A549 (cell line): Measurements from ENCODE around the gene ITPRIP. TPM values are rescaled to one million over a fixed set of nuclear protein-coding genes. Genes with fewer than 3 reads are reported as not detected.

ENCODE experiments used
- ATAC-seq, 2 experiments: fragments of 200-7000 bp in 1 of 2; fragments of >200 bp in 1 of 2; cut with Nextera tagmentation in 1 of 2; cut with Tn5 transposase in 1 of 2; 3 replicates each; pipeline versions ENCODE4 v1.8.0 to v1.9.1; 2018 to 2020; ENCODE audit warnings: mild to moderate bottlenecking in 1 of 2, moderate library complexity in 1 of 2
- CTCF ChIA-PET: fragments of 300-600 bp; sonication (Branson Sonifier 250); formaldehyde crosslinking; extraction: SDS; loops from one replicate; lab custom pipeline; 2021; ENCODE audit warnings: antibody characterized with exemption, inconsistent platforms; lab: Yijun Ruan, JAX
- POLR2A ChIA-PET: fragments of 350-600 bp; formaldehyde crosslinking; extraction: SDS; loops from one replicate; lab custom pipeline; 2021; ENCODE audit warnings: antibody characterized with exemption, inconsistent platforms; lab: Yijun Ruan, JAX
- DNase-seq, 2 experiments: peaks; one replicate each; pipeline versions ENCODE4 v3.0.0 to v3.0.0-alpha.2; 2011 to 2016; ENCODE audit warnings: low read depth in 1 of 2, low spot score in 1 of 2
- FAIRE-seq: peaks from 2 replicates; lab custom pipeline; 2011; peaks lifted over from hg19 to GRCh38; lab: Jason Lieb, UNC
- H3K27ac ChIP-seq, 2 experiments: fragments of >200 bp; sonication (Bioruptor Twin); formaldehyde crosslinking; 3 replicates each; pipeline ENCODE4 v1.5.1; 2016 to 2017
- H3K4me1 ChIP-seq: fragments of >200 bp; sonication (Bioruptor Twin); formaldehyde crosslinking; 3 replicates; pipeline ENCODE4 v1.6.1; 2016
- H3K4me2 ChIP-seq: fragments of >200 bp; sonication (Bioruptor Twin); formaldehyde crosslinking; 3 replicates; pipeline ENCODE4 v1.6.1; 2016
- H3K4me3 ChIP-seq: fragments of >200 bp; sonication (Bioruptor Twin); formaldehyde crosslinking; 3 replicates; pipeline ENCODE4 v1.5.1; 2016
- H3K9me3 ChIP-seq: fragments of >200 bp; sonication (Bioruptor Twin); formaldehyde crosslinking; 3 replicates; pipeline ENCODE4 v1.6.1; 2016
- CBX2 ChIP-seq: fragments of 200-600 bp; sonication (generic); IDR thresholded peaks from 2 replicates; pipeline ENCODE4 v1.6.1; 2016; ENCODE audit warnings: low read depth, mild to moderate bottlenecking, borderline replicate concordance
- CBX8 ChIP-seq: fragments of 200-600 bp; sonication (generic); IDR thresholded peaks from 2 replicates; pipeline ENCODE4 v1.6.1; 2016
- CHD2 ChIP-seq: fragments of 150-350 bp; IDR thresholded peaks from 2 replicates; pipeline ENCODE4 v1.6.1; 2014; ENCODE audit warnings: low read length; ENCODE audit not compliant: partially characterized antibody
- CHD4 ChIP-seq: fragments of 200-600 bp; sonication (generic); IDR thresholded peaks from 2 replicates; pipeline ENCODE4 v1.6.1; 2016; ENCODE audit warnings: antibody characterized with exemption, mild to moderate bottlenecking, borderline replicate concordance
- EP300 ChIP-seq, 2 experiments: fragments of >200 bp; sonication (Bioruptor Twin); formaldehyde crosslinking; IDR thresholded peaks; 2 replicates in 1 of 2; 3 replicates in 1 of 2; pipeline ENCODE4 v1.6.1; 2016 to 2017
- ESRRA ChIP-seq: fragments of 150-350 bp; IDR thresholded peaks from 2 replicates; pipeline ENCODE4 v1.6.1; 2014; ENCODE audit warnings: mild to moderate bottlenecking, low read length, borderline replicate concordance
- FOSB ChIP-seq: fragments of 250-450 bp; sonication (Bioruptor Pico); IDR thresholded peaks from 2 replicates; pipeline ENCODE4 v1.5.0; 2020; ENCODE audit warnings: mild to moderate bottlenecking, moderate library complexity
- JUN ChIP-seq, 2 experiments: fragments of >200 bp; sonication (Bioruptor Twin); formaldehyde crosslinking; IDR thresholded peaks; 2 replicates in 1 of 2; 3 replicates in 1 of 2; pipeline ENCODE4 v1.6.1; 2016 to 2017
- KDM1A ChIP-seq: fragments of 200-600 bp; sonication (generic); IDR thresholded peaks from 2 replicates; pipeline ENCODE4 v1.6.1; 2016; ENCODE audit warnings: low read depth, mild to moderate bottlenecking
- MAFK ChIP-seq: fragments of 450-650 bp; IDR thresholded peaks from 2 replicates; pipeline ENCODE4 v1.6.1; 2014; ENCODE audit not compliant: partially characterized antibody
- MYC ChIP-seq: IDR thresholded peaks from 2 replicates; pipeline ENCODE4 v1.6.1; 2012; ENCODE audit warnings: mild to moderate bottlenecking, inconsistent platforms, low read length, improper control_type of control experiment, borderline replicate concordance
- NFE2L2 ChIP-seq: fragments of 150-350 bp; conservative IDR thresholded peaks from 2 replicates; pipeline ENCODE4 v1.6.1; 2014; ENCODE audit warnings: low read length
- NPAS2 ChIP-seq: fragments of 250-450 bp; sonication (Bioruptor Pico); IDR thresholded peaks from 2 replicates; pipeline ENCODE4 v1.8.0; 2022; ENCODE audit warnings: mild to moderate bottlenecking, moderate library complexity, borderline replicate concordance
- RCOR1 ChIP-seq: fragments of 150-350 bp; IDR thresholded peaks from 2 replicates; pipeline ENCODE4 v1.6.1; 2014; ENCODE audit warnings: antibody characterized with exemption, low read length, low read depth
- RNF2 ChIP-seq: fragments of 200-600 bp; sonication (generic); IDR thresholded peaks from 2 replicates; pipeline ENCODE4 v1.6.1; 2016; ENCODE audit warnings: low read depth, mild to moderate bottlenecking, antibody characterized with exemption, moderate library complexity, borderline replicate concordance
- SREBF2 ChIP-seq: fragments of 450-650 bp; IDR thresholded peaks from 2 replicates; pipeline ENCODE4 v1.6.1; 2014; ENCODE audit warnings: mild to moderate bottlenecking, moderate library complexity
- TFCP2L1 ChIP-seq: fragments of 250-450 bp; sonication (Bioruptor Pico); IDR thresholded peaks from 2 replicates; pipeline ENCODE4 v1.5.0; 2021; ENCODE audit warnings: mild to moderate bottlenecking
- TP53 ChIP-seq: fragments of 250-450 bp; sonication (Bioruptor Pico); IDR thresholded peaks from 2 replicates; pipeline ENCODE4 v1.5.0; 2021; ENCODE audit warnings: mild to moderate bottlenecking, moderate library complexity
- ZC3H11A ChIP-seq: fragments of 450-650 bp; IDR thresholded peaks from 2 replicates; pipeline ENCODE4 v1.6.1; 2014; ENCODE audit warnings: antibody characterized with exemption, mild to moderate bottlenecking
- WGBS: methylation state at CpG from one replicate; pipeline ENCODE4 v1.1.6; 2017; ENCODE audit errors: missing lambda C conversion rate; 5-methylcytosine and 5-hydroxymethylcytosine counted together
- polyA plus RNA-seq, 4 experiments: library from polyadenylated mRNA; depleted of rRNA in 3 of 4; stranded (reverse); fragments of >200 nt; fragmentation: RNase III in 1 of 4; extraction: RNeasy Plus Mini Kit Qiagen cat#74134 plus additional on column Dnase treatment in 1 of 4; gene quantifications; 2 replicates in 3 of 4; 3 replicates in 1 of 4; pipeline ENCODE4 v1.2.3, GENCODE V29; 2011 to 2017
- TF ChIP-seq, protein P1 (sequence below): fragments of >200 bp; sonication (Bioruptor Twin); formaldehyde crosslinking; IDR thresholded peaks from 3 replicates; pipeline ENCODE4 v1.5.1; 2016
- TF ChIP-seq, protein P2 (sequence below): IDR thresholded peaks from 2 replicates; pipeline ENCODE4 v1.6.1; 2012
- TF ChIP-seq, protein P3 (sequence below): fragments of >200 bp; sonication (Bioruptor Twin); formaldehyde crosslinking; IDR thresholded peaks from 3 replicates; pipeline ENCODE4 v1.6.1; 2016
- TF ChIP-seq, protein P4 (sequence below): fragments of 450-650 bp; IDR thresholded peaks from 2 replicates; pipeline ENCODE4 v1.6.1; 2014; ENCODE audit warnings: antibody characterized with exemption

The ITPRIP gene
- polyA plus RNA-seq, 2 of the 4 experiments (the other 2 are of a cell fraction), result 14.8 to 21.0 TPM

DNA sequence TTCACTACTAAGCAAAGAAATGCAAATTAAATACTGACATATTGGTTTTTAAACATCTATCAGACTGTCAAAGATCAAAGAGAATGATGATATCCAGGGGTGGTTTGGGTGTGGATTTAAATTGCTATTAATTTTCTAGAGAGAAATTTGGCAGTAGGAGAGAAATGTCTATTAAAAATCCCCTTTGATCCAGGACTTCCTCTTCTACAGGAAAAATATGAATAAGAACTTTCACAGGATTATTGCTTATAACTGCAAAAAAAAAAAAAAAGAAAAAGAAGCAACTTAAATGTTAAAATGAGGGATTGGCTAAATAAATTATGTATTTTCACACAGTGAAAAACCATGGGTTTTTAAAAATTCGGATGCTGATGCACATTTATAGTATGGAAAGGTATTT, 36.3 kb upstream of the ITPRIP start:
- Histone ChIP-seq H3K9me3 (peaks cover 23% of the 10 kb centered on the region), H3K4me2 (no peak overlapping the region), H3K4me1 (no peaks in the 10 kb centered on the region), H3K27ac (no peak overlapping the region), H3K4me3 (no peak overlapping the region)
- ChIA-PET POLR2A (interaction anchor here (0.7 kb wide), 1 partner anchor 38 kb away, joined by 4 read pairs; no protein-coding TSS in a partner anchor), CTCF (no interaction called here)
- DNase-seq (no peak), ATAC-seq (no peak), FAIRE-seq (no peak)
- TF ChIP-seq ZC3H11A (no peak), RCOR1 (no peak), CBX2 (no peak), CHD2 (no peak), CBX8 (no peak), ESRRA (no peak), RNF2 (no peak), NPAS2 (CRISPR knock-in tag) (no peak), TP53 (CRISPR knock-in tag) (no peak), CHD4 (no peak)
- TF ChIP-seq, protein P1, sequence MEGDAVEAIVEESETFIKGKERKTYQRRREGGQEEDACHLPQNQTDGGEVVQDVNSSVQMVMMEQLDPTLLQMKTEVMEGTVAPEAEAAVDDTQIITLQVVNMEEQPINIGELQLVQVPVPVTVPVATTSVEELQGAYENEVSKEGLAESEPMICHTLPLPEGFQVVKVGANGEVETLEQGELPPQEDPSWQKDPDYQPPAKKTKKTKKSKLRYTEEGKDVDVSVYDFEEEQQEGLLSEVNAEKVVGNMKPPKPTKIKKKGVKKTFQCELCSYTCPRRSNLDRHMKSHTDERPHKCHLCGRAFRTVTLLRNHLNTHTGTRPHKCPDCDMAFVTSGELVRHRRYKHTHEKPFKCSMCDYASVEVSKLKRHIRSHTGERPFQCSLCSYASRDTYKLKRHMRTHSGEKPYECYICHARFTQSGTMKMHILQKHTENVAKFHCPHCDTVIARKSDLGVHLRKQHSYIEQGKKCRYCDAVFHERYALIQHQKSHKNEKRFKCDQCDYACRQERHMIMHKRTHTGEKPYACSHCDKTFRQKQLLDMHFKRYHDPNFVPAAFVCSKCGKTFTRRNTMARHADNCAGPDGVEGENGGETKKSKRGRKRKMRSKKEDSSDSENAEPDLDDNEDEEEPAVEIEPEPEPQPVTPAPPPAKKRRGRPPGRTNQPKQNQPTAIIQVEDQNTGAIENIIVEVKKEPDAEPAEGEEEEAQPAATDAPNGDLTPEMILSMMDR, result no peak
- TF ChIP-seq, protein P2, sequence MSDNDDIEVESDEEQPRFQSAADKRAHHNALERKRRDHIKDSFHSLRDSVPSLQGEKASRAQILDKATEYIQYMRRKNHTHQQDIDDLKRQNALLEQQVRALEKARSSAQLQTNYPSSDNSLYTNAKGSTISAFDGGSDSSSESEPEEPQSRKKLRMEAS, result no peak
- TF ChIP-seq, protein P3, sequence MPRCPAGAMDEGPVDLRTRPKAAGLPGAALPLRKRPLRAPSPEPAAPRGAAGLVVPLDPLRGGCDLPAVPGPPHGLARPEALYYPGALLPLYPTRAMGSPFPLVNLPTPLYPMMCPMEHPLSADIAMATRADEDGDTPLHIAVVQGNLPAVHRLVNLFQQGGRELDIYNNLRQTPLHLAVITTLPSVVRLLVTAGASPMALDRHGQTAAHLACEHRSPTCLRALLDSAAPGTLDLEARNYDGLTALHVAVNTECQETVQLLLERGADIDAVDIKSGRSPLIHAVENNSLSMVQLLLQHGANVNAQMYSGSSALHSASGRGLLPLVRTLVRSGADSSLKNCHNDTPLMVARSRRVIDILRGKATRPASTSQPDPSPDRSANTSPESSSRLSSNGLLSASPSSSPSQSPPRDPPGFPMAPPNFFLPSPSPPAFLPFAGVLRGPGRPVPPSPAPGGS, result no peak
- TF ChIP-seq, protein P4, sequence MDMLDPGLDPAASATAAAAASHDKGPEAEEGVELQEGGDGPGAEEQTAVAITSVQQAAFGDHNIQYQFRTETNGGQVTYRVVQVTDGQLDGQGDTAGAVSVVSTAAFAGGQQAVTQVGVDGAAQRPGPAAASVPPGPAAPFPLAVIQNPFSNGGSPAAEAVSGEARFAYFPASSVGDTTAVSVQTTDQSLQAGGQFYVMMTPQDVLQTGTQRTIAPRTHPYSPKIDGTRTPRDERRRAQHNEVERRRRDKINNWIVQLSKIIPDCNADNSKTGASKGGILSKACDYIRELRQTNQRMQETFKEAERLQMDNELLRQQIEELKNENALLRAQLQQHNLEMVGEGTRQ, result no peak
- 2% methylated on average over 1 of the region's 1 CpG for WGBS

DNA sequence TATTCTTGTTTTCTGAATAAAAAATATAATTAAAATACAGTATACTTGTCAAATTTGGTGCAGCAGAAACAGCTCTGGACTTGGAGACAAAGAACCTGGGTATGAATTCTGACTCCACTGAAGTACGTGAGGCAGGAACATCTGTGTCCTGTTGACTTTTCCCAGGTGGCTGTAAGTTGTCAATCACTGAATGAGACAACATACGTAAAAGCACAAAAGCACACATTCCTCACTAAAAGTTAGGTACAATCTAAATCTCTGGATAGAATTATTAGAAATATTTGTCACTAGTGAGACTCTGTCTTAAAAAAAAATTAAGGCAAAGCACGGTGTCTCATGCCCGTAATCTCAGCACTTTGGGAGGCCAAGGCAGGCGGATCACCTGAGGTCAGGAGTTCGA, 33.5 kb upstream of the ITPRIP start:
- Histone ChIP-seq H3K4me3 (no peak overlapping the region), H3K4me1 (no peaks in the 10 kb centered on the region), H3K9me3 (peaks cover 23% of the 10 kb centered on the region), H3K27ac (no peak overlapping the region), H3K4me2 (no peak overlapping the region)
- ChIA-PET POLR2A (no interaction called here), CTCF (no interaction called here)
- DNase-seq (no peak), FAIRE-seq (no peak), ATAC-seq (no peak)
- whole genome bisulfite sequencing, result 42% methylated on average over 6 of the region's 6 CpGs
- TF ChIP-seq NFE2L2, result no peak
- TF ChIP-seq CBX2, result no peak
- TF ChIP-seq FOSB (CRISPR knock-in tag), result no peak
- no peak for TF ChIP-seq SREBF2
- TF ChIP-seq, protein P1, result no peak
- no peak for TF ChIP-seq KDM1A
- TF ChIP-seq JUN (IDR thresholded peaks at IDR 0.05), result no peak
- TF ChIP-seq MAFK, result no peak
- no peak for TF ChIP-seq MYC
- no peak for TF ChIP-seq EP300 (IDR thresholded peaks at IDR 0.05)
- TF ChIP-seq CHD2, result no peak
- no peak for TF ChIP-seq TFCP2L1 (CRISPR knock-in tag)
